ENCODE data around the gene INPP5F. TPM values are rescaled to one million over a fixed set of nuclear protein-coding genes. Genes with fewer than 3 reads are reported as not detected.
A peak's percentile ranks its signal among the peaks of the same experiment; 100 is the strongest.

INPP5F gene
- total and polyA plus RNA-seq, 8 donors, result 10.9 to 46.5 (median 40.5) TPM

DNA sequence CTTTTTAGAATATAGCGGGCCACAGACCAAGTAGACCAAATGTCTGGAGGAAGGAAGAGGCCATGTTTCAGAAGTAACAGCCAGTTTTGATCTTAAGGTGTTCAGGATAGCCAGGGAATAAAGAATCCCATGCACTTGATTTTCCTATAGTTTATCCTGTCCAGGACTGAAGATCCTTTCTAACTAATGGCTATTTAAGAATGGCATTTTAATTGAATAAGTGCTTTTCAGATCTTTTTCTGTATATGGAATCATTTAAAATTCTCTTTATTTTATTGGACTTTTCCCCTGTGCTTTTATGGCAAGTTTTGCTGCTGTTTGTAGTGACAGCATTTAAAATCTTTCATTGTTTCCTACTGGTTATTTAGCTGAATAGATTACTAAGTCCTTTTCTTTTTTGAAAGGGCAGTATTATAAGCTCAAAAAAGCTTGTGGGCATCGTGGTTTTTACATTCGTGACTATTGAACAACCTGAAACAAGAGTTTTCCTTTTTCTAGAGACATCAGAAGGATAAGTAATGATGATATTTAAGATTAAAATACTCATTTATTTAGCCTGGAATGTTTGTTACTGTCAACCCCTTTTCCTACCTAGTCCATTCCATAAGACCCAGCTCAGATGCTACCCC is 2.4 kb downstream of the INPP5F start:
- no peak for ATAC-seq
- TF ChIP-seq, protein P1, sequence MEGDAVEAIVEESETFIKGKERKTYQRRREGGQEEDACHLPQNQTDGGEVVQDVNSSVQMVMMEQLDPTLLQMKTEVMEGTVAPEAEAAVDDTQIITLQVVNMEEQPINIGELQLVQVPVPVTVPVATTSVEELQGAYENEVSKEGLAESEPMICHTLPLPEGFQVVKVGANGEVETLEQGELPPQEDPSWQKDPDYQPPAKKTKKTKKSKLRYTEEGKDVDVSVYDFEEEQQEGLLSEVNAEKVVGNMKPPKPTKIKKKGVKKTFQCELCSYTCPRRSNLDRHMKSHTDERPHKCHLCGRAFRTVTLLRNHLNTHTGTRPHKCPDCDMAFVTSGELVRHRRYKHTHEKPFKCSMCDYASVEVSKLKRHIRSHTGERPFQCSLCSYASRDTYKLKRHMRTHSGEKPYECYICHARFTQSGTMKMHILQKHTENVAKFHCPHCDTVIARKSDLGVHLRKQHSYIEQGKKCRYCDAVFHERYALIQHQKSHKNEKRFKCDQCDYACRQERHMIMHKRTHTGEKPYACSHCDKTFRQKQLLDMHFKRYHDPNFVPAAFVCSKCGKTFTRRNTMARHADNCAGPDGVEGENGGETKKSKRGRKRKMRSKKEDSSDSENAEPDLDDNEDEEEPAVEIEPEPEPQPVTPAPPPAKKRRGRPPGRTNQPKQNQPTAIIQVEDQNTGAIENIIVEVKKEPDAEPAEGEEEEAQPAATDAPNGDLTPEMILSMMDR (IDR thresholded peaks at IDR 0.05), result no peak
- H3K9me3 ChIP-seq, result no peaks in the 10 kb centered on the region
- H3K36me3 ChIP-seq, result no peaks in the 10 kb centered on the region
- H3K27me3 ChIP-seq, result no peaks in the 10 kb centered on the region
- H3K4me1 ChIP-seq, result peaks cover 6 to 31% of the 10 kb centered on the region in 2 donors
- H3K4me3 ChIP-seq, result no peak overlapping the region
- no peak overlapping the region for H3K27ac ChIP-seq
- no peak for DNase-seq
- intact Hi-C loops (cut with DNase I), result no loop called here

GRCh38 chr10:119734396-119735332 is 8.8 kb downstream of the INPP5F start:
- Histone ChIP-seq H3K9me3 (no peaks in the 10 kb centered on the region), H3K4me3 (no peak overlapping the region), H3K36me3 (no peaks in the 10 kb centered on the region), H3K4me1 (peaks cover 12 to 14% of the 10 kb centered on the region in 2 donors), H3K27me3 (no peaks in the 10 kb centered on the region), H3K27ac (peak overlapping the region in 1 of 2 donors; percentile 11)
- intact Hi-C loops (cut with DNase I), result no loop called here
- ATAC-seq (peak; percentile 38), DNase-seq (no peak)
- TF ChIP-seq, protein P1 (IDR thresholded peaks at IDR 0.05), result no peak

GRCh38 chr10:119735451-119735850 is 9.6 kb downstream of the INPP5F start:
- ATAC-seq, result no peak
- no peak for DNase-seq
- H3K4me3 ChIP-seq, result no peak overlapping the region
- no peaks in the 10 kb centered on the region for H3K27me3 ChIP-seq
- peaks cover 12 to 14% of the 10 kb centered on the region in 2 donors for H3K4me1 ChIP-seq
- intact Hi-C loops (cut with DNase I), result no loop called here
- H3K9me3 ChIP-seq, result no peaks in the 10 kb centered on the region
- TF ChIP-seq, protein P1 (IDR thresholded peaks at IDR 0.05), result no peak
- H3K36me3 ChIP-seq, result no peaks in the 10 kb centered on the region
- no peak overlapping the region for H3K27ac ChIP-seq

- H3K9me3 ChIP-seq, result no peaks in the 10 kb centered on the region
- ATAC-seq, result no peak
- no peak overlapping the region for H3K27ac ChIP-seq
- TF ChIP-seq, protein P1 (IDR thresholded peaks at IDR 0.05), result no peak
- peaks cover 12 to 14% of the 10 kb centered on the region in 2 donors for H3K4me1 ChIP-seq
- intact Hi-C loops (cut with DNase I), result no loop called here
- no peak overlapping the region for H3K4me3 ChIP-seq
- no peaks in the 10 kb centered on the region for H3K36me3 ChIP-seq
- H3K27me3 ChIP-seq, result no peaks in the 10 kb centered on the region
- DNase-seq, result no peak
These were observed 10.4 kb downstream of the INPP5F start for GRCh38 chr10:119736220-119736619.

DNA sequence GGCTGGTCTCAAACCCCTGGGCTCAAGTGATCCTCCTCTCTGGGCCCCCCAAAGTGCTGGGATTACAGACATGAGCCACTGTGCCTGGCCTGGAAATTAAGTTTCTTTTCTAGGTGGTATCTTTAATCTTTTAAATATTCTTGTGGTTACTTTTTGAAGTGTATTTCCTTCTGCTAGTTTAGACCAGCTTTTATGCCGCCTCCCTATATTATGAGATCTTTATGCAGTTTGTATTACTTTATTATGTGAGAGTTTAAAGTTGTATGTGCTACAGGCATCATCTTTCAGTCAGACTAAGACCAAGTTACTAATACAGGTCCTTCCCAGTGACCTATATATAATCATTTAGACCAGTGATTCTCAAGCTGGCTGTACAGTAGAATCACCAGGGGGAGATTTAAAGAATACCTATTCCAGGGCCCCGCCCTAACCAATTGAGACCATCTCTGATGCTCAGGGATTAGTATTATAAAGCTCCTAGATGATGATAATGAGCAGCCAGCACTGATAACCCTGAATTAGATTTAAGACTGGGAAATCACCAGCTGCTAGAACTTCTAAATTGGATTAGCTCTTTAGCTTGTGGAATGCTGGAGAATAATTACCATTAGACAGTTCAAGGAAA is 11.3 kb downstream of the INPP5F start:
- peak overlapping the region; percentile 42 to 59 for H3K27ac ChIP-seq

More for the DNA sequence above, 11.3 kb downstream of the INPP5F start:
- Histone ChIP-seq H3K36me3 (no peaks in the 10 kb centered on the region), H3K4me1 (peaks cover 12 to 14% of the 10 kb centered on the region in 2 donors), H3K27me3 (no peaks in the 10 kb centered on the region), H3K9me3 (no peaks in the 10 kb centered on the region), H3K4me3 (no peak overlapping the region)
- intact Hi-C loops (cut with DNase I), result no loop called here
- DNase-seq (no peak), ATAC-seq (no peak)
- TF ChIP-seq, protein P1 (IDR thresholded peaks at IDR 0.05), result no peak
